ENCODE measurements around the gene SETBP1.

Gene SETBP1

DNA sequence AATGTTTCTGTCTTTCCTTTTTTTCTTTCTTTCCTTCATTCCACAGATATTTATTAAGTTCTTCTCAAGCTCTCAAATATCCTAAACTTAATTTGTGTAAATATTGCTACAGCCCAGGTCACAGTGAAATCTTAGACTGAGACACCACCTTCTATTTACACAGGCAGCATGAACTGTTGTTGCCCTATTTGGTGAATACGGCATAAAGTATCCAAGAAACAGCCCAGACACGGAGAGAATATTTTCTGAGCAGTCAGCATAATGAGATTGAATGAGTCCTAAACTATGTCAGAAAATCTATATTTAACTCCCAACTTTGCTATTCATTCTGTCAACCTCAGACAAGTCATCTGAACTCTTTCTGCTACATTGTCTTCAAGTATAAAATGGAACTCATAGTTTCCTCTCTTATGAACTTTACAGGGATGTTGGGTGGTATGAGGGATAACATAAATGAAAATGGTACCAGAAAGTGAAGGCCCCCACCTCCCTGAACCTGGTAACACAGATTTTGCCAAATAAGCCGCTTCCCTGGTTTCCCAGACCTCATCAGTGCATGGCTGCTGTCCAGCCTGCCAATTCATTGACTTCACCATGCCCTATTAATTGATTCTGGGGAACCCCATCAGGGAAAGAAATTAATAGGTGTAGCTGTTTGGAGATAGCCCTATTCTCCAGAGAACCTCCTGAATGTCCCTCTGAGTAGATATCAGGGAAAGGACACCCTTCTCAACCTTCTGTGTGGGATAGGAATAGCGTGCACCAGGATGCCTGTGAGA lies 235.9 kb downstream of the SETBP1 start:
- Histone ChIP-seq H3K14ac (ENCODE audit: low read length in 2 of 2) (no peak overlapping the region), H2BK120ac (ENCODE audit: low read depth, low read length) (no peak overlapping the region), H3K4me3 (ENCODE audit: insufficient read depth in 1 of 2, low read depth in 1 of 2, low read length in 2 of 2) (peak overlapping the region in 1 of 2 experiments; percentile 35), H2BK15ac (ENCODE audit: low read depth, poor library complexity, severe bottlenecking) (no peak overlapping the region), H3K9me3 (ENCODE audit: control insufficient read depth, low read length) (no peaks in the 10 kb centered on the region), H3K27me3 (ENCODE audit: control insufficient read depth in 1 of 2, insufficient read depth in 1 of 2, low read length in 2 of 2) (no peaks in the 10 kb centered on the region), H2BK12ac (ENCODE audit: low read length in 2 of 2) (no peak overlapping the region), H3K4me2 (ENCODE audit: low read length, poor library complexity, severe bottlenecking) (no peak overlapping the region), H2AK5ac (ENCODE audit: low read length, severe bottlenecking) (no peak overlapping the region), H2BK5ac (ENCODE audit: low read depth, low read length, poor library complexity, severe bottlenecking) (no peak overlapping the region), H3K9ac (ENCODE audit: low read length) (no peak overlapping the region), H4K8ac (ENCODE audit: low read length) (no peak overlapping the region), H4K91ac (ENCODE audit: low read length) (no peak overlapping the region), H3K4ac (ENCODE audit: low read depth in 1 of 2, low read length in 2 of 2) (no peak overlapping the region), H2AFZ (ENCODE audit: low read depth, low read length) (no peak overlapping the region), H3K23ac (ENCODE audit: low read length in 2 of 2) (no peak overlapping the region), H3K4me1 (ENCODE audit: control insufficient read depth, insufficient read depth, low read depth, low read length) (peaks cover 9% of the 10 kb centered on the region), H3K27ac (ENCODE audit: low read length, poor library complexity, severe bottlenecking) (no peak overlapping the region), H3K79me1 (replicated peaks; ENCODE audit: low read length, poor library complexity, severe bottlenecking) (peaks cover 23% of the 10 kb centered on the region), H3K36me3 (ENCODE audit: control insufficient read depth in 1 of 2, insufficient read depth in 2 of 2, low read depth in 1 of 2, low read length in 2 of 2) (no peaks in the 10 kb centered on the region), H3K18ac (ENCODE audit: low read depth in 1 of 2, low read length in 2 of 2) (no peak overlapping the region)
- WGBS = 92% methylated on average over 3 of the region's 4 CpGs
- no peak for DNase-seq

DNA sequence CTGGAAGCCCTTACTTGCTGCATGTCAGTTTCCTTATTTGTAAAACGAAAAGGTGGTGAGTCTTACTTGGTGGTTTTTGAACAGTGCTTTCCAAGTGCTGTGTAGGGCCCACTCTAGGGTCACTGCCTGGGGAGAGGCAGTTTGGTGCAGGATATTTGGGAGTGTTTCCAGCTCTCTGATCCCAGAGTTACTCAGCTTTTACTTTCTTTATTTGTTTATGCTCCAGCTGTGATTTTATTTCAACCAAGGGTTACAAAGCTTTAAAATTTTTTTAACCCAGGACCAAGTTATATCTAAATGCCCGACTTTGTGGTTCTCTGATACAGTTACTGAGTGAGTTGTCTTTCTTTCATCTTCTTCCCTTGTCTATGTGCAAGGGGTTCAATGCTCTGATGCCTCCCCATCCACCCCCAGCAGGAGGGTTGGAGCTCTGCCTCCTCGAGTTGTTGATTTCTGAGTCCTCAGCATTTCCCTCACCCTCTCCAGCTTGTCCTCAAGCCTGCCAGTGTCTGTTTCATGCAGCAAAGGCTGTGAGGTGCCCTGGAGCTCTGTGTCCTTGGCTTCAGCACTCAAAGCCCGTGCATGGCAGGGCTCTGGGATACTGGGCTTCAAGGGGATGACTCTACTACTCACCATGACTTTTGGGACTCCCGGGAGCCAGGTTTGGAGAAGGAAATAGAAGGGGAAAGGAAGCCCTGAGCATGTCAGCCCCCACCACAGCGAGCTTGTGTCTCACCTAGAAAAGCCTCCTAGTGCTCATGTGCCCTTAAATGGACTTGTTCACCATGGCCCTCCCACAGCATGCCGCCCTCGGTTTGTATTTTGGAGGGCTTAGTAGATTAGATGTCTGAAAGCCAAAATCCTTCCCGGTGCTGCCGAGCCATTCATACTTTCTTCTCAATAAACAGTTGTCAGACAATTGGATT lies 236.8 kb downstream of the SETBP1 start:
- Histone ChIP-seq H2BK15ac (ENCODE audit: low read depth, poor library complexity, severe bottlenecking) (no peak overlapping the region), H3K4ac (ENCODE audit: low read depth in 1 of 2, low read length in 2 of 2) (no peak overlapping the region), H4K91ac (ENCODE audit: low read length) (no peak overlapping the region), H2AFZ (ENCODE audit: low read depth, low read length) (no peak overlapping the region), H3K23ac (ENCODE audit: low read length in 2 of 2) (no peak overlapping the region), H4K8ac (ENCODE audit: low read length) (no peak overlapping the region), H3K79me1 (replicated peaks; ENCODE audit: low read length, poor library complexity, severe bottlenecking) (peaks cover 26% of the 10 kb centered on the region), H3K9me3 (ENCODE audit: control insufficient read depth, low read length) (no peaks in the 10 kb centered on the region), H2BK120ac (ENCODE audit: low read depth, low read length) (no peak overlapping the region), H3K14ac (ENCODE audit: low read length in 2 of 2) (no peak overlapping the region), H2BK5ac (ENCODE audit: low read depth, low read length, poor library complexity, severe bottlenecking) (no peak overlapping the region), H3K27ac (ENCODE audit: low read length, poor library complexity, severe bottlenecking) (no peak overlapping the region), H3K36me3 (ENCODE audit: control insufficient read depth in 1 of 2, insufficient read depth in 2 of 2, low read depth in 1 of 2, low read length in 2 of 2) (no peaks in the 10 kb centered on the region), H3K27me3 (ENCODE audit: control insufficient read depth in 1 of 2, insufficient read depth in 1 of 2, low read length in 2 of 2) (no peaks in the 10 kb centered on the region), H3K9ac (ENCODE audit: low read length) (peak overlapping the region; percentile 16), H3K18ac (ENCODE audit: low read depth in 1 of 2, low read length in 2 of 2) (no peak overlapping the region), H3K4me2 (ENCODE audit: low read length, poor library complexity, severe bottlenecking) (no peak overlapping the region), H3K4me3 (ENCODE audit: insufficient read depth in 1 of 2, low read depth in 1 of 2, low read length in 2 of 2) (peak overlapping the region in 1 of 2 experiments; percentile 35), H2BK12ac (ENCODE audit: low read length in 2 of 2) (no peak overlapping the region), H2AK5ac (ENCODE audit: low read length, severe bottlenecking) (no peak overlapping the region), H3K4me1 (ENCODE audit: control insufficient read depth, insufficient read depth, low read depth, low read length) (peaks cover 9% of the 10 kb centered on the region)
- no peak for DNase-seq
- 82% methylated on average over 8 of the region's 10 CpGs for whole genome bisulfite sequencing

DNA sequence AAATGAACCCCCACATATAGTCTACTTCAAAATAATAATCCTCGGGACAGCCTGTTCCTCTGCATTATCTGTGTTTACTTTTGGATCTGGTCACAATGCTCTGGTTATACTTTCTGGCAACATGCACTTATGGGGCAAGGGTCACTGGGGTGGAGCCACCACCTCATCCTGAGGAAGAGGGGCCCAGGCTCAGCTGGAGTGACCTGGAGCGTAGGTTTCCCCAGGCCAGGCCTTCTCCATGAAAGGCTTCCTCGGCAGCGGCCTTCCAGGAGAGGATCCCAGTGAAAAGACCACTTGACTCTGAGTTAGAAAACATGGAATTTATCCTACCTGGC lies 237.4 kb downstream of the SETBP1 start:
- Histone ChIP-seq H3K4me1 (ENCODE audit: control insufficient read depth, insufficient read depth, low read depth, low read length) (peaks cover 9% of the 10 kb centered on the region), H4K91ac (ENCODE audit: low read length) (no peak overlapping the region)
- 69% methylated on average over 4 of the region's 4 CpGs for WGBS

DNA sequence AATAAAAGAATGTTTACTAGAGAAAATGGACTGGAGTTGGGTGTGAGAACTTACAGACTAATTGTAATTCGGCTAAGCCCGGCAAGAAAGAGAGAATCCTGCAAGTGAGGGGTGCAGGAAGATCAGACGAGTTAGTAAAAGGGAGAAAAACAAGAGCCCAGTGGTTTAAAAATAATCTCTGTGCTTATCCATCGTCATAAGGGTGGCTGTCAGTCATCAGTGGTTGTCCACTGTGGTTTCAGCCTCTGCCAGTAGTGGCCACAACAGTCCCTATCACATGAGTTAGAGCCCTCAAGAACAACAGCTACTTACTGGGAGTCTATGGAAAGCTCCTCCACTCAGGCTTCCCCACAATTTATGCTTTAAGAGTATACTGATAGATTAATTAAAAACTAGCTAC lies 239.8 kb downstream of the SETBP1 start:
- no peak overlapping the region for H3K4me3 ChIP-seq (ENCODE audit: insufficient read depth in 1 of 2, low read depth in 1 of 2, low read length in 2 of 2)
- no peak overlapping the region for H3K4ac ChIP-seq (ENCODE audit: low read depth in 1 of 2, low read length in 2 of 2)
- DNase-seq = no peak
- WGBS = 88% methylated on average over 4 of the region's 4 CpGs
- no peak overlapping the region for H2AFZ ChIP-seq (ENCODE audit: low read depth, low read length)
- no peak overlapping the region for H2BK120ac ChIP-seq (ENCODE audit: low read depth, low read length)
- no peaks in the 10 kb centered on the region for H3K36me3 ChIP-seq (ENCODE audit: control insufficient read depth in 1 of 2, insufficient read depth in 2 of 2, low read depth in 1 of 2, low read length in 2 of 2)
- no peak overlapping the region for H4K8ac ChIP-seq (ENCODE audit: low read length)
- no peak overlapping the region for H2BK15ac ChIP-seq (ENCODE audit: low read depth, poor library complexity, severe bottlenecking)
- H3K14ac ChIP-seq (ENCODE audit: low read length in 2 of 2) = no peak overlapping the region
- no peak overlapping the region for H2BK5ac ChIP-seq (ENCODE audit: low read depth, low read length, poor library complexity, severe bottlenecking)
- H3K9ac ChIP-seq (ENCODE audit: low read length) = no peak overlapping the region
- no peak overlapping the region for H3K4me2 ChIP-seq (ENCODE audit: low read length, poor library complexity, severe bottlenecking)
- no peak overlapping the region for H2BK12ac ChIP-seq (ENCODE audit: low read length in 2 of 2)
- no peak overlapping the region for H4K91ac ChIP-seq (ENCODE audit: low read length)
- peaks cover 9% of the 10 kb centered on the region for H3K4me1 ChIP-seq (ENCODE audit: control insufficient read depth, insufficient read depth, low read depth, low read length)
- H2AK5ac ChIP-seq (ENCODE audit: low read length, severe bottlenecking) = no peak overlapping the region
- H3K27ac ChIP-seq (ENCODE audit: low read length, poor library complexity, severe bottlenecking) = no peak overlapping the region
- H3K9me3 ChIP-seq (ENCODE audit: control insufficient read depth, low read length) = no peaks in the 10 kb centered on the region
- no peak overlapping the region for H3K23ac ChIP-seq (ENCODE audit: low read length in 2 of 2)
- peaks cover 13% of the 10 kb centered on the region for H3K79me1 ChIP-seq (replicated peaks; ENCODE audit: low read length, poor library complexity, severe bottlenecking)
- H3K18ac ChIP-seq (ENCODE audit: low read depth in 1 of 2, low read length in 2 of 2) = no peak overlapping the region
- H3K27me3 ChIP-seq (ENCODE audit: control insufficient read depth in 1 of 2, insufficient read depth in 1 of 2, low read length in 2 of 2) = no peaks in the 10 kb centered on the region

More for the DNA sequence above, 237.4 kb downstream of the SETBP1 start:
- Histone ChIP-seq H3K4me2 (ENCODE audit: low read length, poor library complexity, severe bottlenecking) (no peak overlapping the region), H2BK120ac (ENCODE audit: low read depth, low read length) (no peak overlapping the region), H2BK12ac (ENCODE audit: low read length in 2 of 2) (no peak overlapping the region), H3K4me3 (ENCODE audit: insufficient read depth in 1 of 2, low read depth in 1 of 2, low read length in 2 of 2) (no peak overlapping the region), H3K18ac (ENCODE audit: low read depth in 1 of 2, low read length in 2 of 2) (no peak overlapping the region), H3K23ac (ENCODE audit: low read length in 2 of 2) (no peak overlapping the region), H3K27ac (ENCODE audit: low read length, poor library complexity, severe bottlenecking) (no peak overlapping the region), H3K36me3 (ENCODE audit: control insufficient read depth in 1 of 2, insufficient read depth in 2 of 2, low read depth in 1 of 2, low read length in 2 of 2) (no peaks in the 10 kb centered on the region), H3K27me3 (ENCODE audit: control insufficient read depth in 1 of 2, insufficient read depth in 1 of 2, low read length in 2 of 2) (no peaks in the 10 kb centered on the region), H2AK5ac (ENCODE audit: low read length, severe bottlenecking) (no peak overlapping the region), H3K79me1 (replicated peaks; ENCODE audit: low read length, poor library complexity, severe bottlenecking) (peaks cover 20% of the 10 kb centered on the region), H3K4ac (ENCODE audit: low read depth in 1 of 2, low read length in 2 of 2) (no peak overlapping the region), H3K9ac (ENCODE audit: low read length) (peak overlapping the region; percentile 16), H3K14ac (ENCODE audit: low read length in 2 of 2) (no peak overlapping the region), H2BK15ac (ENCODE audit: low read depth, poor library complexity, severe bottlenecking) (no peak overlapping the region), H4K8ac (ENCODE audit: low read length) (no peak overlapping the region), H2BK5ac (ENCODE audit: low read depth, low read length, poor library complexity, severe bottlenecking) (no peak overlapping the region), H2AFZ (ENCODE audit: low read depth, low read length) (no peak overlapping the region), H3K9me3 (ENCODE audit: control insufficient read depth, low read length) (no peaks in the 10 kb centered on the region)
- no peak for DNase-seq
